NOMO-1 treated with DMSO at 0.1 percent for 48 hours (cell line): Measurements from ENCODE around the gene CASKIN1.
"Not testable (repeated sequence)": the region's sequence is repeated elsewhere in the genome, so short reads cannot be mapped to it uniquely, and the experiment has no call there.

ENCODE experiments used
- DNase-seq: peaks from one replicate; lab custom pipeline; 2025; ENCODE audit not compliant: unreplicated experiment; lab: John Stamatoyannopoulos, UW

Gene CASKIN1

DNA sequence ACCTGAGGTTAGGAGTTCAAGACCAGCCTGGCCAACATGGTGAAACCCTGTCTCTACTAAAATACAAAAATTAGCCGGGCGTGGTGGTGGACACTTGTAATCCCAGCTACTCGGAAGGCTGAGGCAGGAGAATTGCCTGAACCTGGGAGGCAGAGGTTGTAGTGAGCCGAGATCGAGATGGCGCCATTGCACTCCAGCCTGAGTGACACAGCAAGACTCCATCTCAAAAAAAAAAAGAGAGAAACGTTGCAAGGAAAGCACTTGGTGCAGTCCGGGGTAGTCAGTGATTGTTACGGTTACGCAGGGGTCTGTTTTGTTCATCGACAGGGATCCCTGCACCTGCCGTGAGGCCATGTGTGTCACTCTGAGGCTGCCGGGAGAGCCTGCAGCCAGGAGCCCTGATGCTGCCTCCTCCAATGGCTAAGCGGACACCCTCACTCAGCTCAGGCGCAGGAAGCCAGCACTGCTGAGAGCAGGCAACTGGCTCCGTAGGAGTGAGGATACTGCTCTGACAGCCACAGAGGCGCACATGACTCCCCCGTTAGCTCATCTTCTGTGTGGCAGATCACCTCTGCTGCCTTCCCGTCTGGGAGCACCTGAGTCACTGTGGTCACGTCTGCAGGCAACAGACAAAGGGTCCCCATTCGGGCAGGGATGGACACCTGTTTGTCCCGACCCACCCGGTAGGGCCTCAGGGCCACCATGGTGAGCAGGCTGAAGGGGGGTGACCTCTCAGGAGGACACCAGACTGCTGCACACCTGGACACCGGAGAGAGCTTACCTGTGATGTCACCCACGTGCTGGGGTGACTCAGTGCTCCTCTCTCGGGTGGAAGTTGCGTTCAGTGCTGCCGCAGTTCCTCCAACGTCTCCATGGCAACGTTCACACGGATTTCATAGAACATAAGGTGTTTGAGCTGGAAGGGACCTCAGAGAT is 53.2 kb downstream of the CASKIN1 start:
- peak; percentile 12 for DNase-seq

DNA sequence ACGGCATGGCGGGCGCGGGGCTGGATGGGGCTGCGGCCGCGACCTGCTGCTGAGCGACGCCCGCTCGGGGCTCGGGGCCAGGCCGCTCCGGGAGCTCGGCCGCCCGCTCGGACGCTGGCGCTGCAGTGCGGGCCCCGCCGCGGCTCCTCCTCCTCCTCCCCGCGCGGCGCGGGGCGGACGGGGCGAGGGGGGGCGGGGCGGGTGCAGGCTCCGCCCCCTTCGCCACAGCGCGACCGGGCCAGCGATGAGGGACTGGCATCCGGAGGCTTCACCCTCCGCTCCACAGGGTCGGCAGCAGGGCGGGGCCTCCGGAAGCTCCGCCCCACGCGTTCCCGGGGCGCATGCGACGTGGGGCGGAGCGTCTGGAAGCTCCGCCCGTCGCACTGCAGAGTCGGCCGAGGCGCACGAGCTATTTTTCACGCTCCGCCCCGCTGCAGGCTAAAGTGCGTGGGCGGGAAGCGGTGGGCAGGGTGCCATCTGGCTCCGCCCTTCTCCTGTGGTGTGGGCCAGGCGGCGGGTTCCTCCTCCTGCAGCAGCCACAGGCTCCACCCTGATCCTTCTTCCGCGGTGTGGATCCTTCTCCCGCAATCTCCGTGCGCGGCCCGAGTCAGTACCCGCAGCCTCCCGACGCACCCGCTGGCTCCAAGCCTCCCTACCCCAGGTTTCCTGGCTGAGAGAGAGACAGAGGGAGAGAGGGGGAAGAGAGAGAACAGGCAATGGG is 60.5 kb downstream of the CASKIN1 start, which contains the start of gene PKD1:
TSS of gene PKD1 (minus strand) at position 129 of the 721 bp plus-strand sequence. CDS start 209 bp downstream, outside the sequence.
- peak; percentile 84 for DNase-seq

DNA sequence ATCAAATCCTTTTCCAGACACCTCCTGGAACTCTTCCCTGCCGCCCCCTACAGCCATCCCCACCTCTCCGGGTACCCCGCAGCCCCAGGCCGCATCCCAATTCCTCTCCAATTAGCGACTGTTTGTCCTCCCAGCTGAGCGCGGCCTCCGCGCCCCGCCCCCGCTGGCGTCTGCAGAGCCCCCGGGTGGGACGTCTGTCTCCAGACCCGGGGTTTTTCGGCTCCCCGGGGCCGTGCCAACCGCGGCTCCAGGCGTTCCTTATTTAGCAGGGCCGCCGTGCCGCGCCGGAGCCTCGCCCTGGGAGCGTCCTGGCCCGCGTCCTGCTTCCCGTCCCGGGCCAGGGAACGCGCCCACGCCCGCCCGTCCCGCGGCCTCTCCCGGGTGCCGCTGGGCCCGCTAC is 61.3 kb downstream of the CASKIN1 start:
- DNase-seq = not testable (repeated sequence)

DNA sequence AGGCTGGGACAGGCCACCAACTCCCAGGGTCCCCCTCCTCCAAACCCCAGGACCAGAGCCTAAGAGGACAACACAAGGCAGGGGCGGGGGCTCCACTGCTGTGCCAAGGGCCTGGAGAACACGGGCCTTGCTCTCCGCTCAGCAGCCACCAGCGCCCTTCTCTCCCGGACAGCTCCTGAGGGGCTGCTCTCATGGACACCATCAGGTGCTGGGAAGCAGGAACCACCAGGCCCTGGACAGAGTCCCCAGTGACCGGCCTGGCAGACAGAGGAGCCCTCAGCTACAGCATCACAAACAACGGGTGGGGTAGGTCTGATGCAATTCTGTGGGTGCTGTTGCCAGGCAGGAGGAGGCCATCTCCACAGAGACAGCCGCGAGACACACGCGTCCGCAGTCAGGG is 62.6 kb downstream of the CASKIN1 start:
- DNase-seq = not testable (repeated sequence)

DNA sequence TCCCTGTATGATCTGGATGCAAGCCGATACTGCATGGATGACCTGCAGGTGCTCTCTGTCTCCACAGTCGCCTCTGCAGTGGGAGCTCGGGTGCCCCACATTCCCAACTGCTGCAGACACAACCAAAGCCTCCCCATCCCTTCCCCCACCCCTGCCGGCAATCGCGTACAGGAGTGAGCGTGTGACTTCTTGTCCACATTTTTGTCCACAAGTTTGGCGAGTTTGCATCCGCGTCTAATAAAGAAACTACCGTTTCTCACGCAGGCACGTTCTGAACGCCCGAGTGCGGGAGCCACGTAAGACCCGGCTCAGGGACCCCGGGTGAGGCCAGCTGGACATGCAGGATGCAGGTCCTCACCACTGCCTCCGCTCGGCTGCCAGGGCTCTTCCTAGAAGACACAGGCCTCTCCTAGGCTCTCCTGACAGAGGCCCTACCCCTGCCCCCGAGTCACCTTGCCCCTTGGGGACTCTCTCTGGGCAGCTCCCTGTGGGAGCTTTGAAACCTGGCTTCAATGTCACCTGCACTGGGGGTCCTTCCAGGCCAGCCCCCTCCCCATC is 66.4 kb downstream of the CASKIN1 start:
- not testable (repeated sequence) for DNase-seq

DNA sequence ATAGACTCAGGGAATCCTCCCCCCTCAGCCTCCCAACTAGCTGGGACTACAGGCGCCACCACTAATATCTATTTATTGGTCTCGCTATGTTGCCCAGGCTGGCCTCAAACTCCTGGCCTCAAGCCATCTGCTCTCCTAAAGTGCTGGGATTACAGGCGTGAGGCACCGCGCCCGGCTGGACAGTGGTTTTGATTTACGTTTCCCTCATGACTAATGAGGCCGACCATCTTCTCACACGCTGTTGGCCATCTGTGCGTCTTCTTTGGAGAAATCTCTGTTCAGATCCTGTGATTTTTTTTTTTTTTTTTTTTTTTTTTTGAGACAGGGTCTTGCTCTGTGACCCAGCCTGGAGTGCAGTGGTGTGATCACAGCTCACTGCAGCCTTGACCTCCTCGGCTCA is 67.2 kb downstream of the CASKIN1 start:
- DNase-seq = not testable (repeated sequence)

DNA sequence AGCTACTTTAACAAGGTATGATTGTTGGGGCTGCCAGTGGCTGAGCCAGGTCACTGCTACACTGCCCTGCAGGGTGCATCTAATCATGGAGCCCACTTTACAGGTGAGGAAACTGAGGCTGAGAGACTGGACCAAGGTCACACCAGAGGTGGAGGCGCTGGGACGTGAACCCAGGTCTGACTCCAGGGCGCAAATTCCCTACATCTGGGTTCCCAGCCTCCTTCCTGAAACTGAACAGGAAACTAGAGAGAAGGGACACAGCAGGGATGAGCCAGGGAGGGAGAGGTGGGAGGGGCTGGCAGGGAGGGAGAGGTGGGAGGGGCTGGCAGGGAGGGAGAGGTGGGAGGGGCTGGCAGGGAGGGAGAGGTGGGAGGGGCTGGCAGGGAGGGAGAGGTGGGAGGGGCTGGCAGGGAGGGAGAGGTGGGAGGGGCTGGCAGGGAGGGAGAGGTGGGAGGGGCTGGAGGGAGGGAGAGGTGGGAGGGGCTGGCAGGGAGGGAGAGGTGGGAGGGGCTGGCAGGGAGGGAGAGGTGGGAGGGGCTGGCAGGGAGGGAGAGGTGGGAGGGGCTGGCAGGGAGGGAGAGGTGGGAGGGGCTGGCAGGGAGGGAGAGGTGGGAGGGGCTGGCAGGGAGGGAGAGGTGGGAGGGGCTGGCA is 68.7 kb downstream of the CASKIN1 start:
- DNase-seq = not testable (repeated sequence)
